Adrenal gland (tissue), 12 donors: ENCODE data around the gene DDX28. TPM values are rescaled to one million over a fixed set of nuclear protein-coding genes. Genes with fewer than 3 reads are reported as not detected.

ENCODE experiments used
- DNase-seq, 7 donors: peaks; one replicate each; pipeline ENCODE4 v3.0.0-alpha.2; 2019 to 2020
- H3K27ac ChIP-seq, 5 donors: fragments of 200-600 bp; sonication (generic) in 4 of 5; 1 replicate in 3 of 5; 2 replicates in 2 of 5; pipeline versions ENCODE4 v1.5.1 to v1.8.0; 2016 to 2020; ENCODE audit warnings: mild to moderate bottlenecking in 1 of 5
- H3K27me3 ChIP-seq: fragments of 200-600 bp; 2 replicates; pipeline ENCODE4 v1.8.0; 2021
- H3K36me3 ChIP-seq, 2 donors: fragments of 200-600 bp; replicated peaks in 1 of 2; 1 replicate in 1 of 2; 2 replicates in 1 of 2; pipeline versions ENCODE4 v1.5.1 to v1.8.0; 2018 to 2022
- H3K4me1 ChIP-seq, 2 donors: fragments of 200-600 bp; replicated peaks in 1 of 2; 1 replicate in 1 of 2; 2 replicates in 1 of 2; pipeline versions ENCODE4 v1.5.1 to v1.8.0; 2018 to 2021
- H3K4me3 ChIP-seq, 4 donors: fragments of 200-600 bp; sonication (generic) in 3 of 4; one replicate each; pipeline ENCODE4 v1.5.1; 2016 to 2018
- H3K9me3 ChIP-seq, 3 donors: fragments of 200-600 bp; sonication (generic) in 1 of 3; replicated peaks in 1 of 3; 1 replicate in 2 of 3; 2 replicates in 1 of 3; pipeline versions ENCODE4 v1.5.1 to v1.8.0; 2016 to 2021
- POLR2A ChIP-seq, 2 donors: fragments of 450-650 bp; IDR thresholded peaks; one replicate each; pipeline ENCODE4 v1.6.1; 2017; ENCODE audit warnings: antibody characterized with exemption in 2 of 2, mild to moderate bottlenecking in 2 of 2, moderate library complexity in 1 of 2
- WGBS, 4 donors: extraction: QIAGEN DNeasy Blood & Tissue Kit in 2 of 4; methylation state at CpG; one replicate each; pipeline versions ENCODE4 v1.1.5 to v1.1.7; 2013 to 2017; 5-methylcytosine and 5-hydroxymethylcytosine counted together
- intact Hi-C, 2 donors: fragments of 100-400 bp; cut with DNase I; formaldehyde crosslinking; loops; one replicate each; pipeline versions ENCODE4 v1.14.1 to v1.15.0; 2022 to 2023
- polyA plus RNA-seq, 3 donors: library from polyadenylated mRNA; stranded (reverse); fragments of 200-250 nt in 2 of 3; fragments of 350-450 nt in 1 of 3; fragmentation: Illumina TruSeq in 1 of 3; extraction: RNeasy Lipid Tissue Mini Kit (QIAGEN cat#74804) in 1 of 3; gene quantifications; one replicate each; pipeline ENCODE4 v1.2.3, GENCODE V29; 2013 to 2014
- small RNA-seq, 2 donors: library from RNA; depleted of rRNA; stranded (forward); fragments of <200 nt; gene quantifications; one replicate each; pipeline ENCODE3, GENCODE V24; 2016
- total RNA-seq, 9 donors: library from RNA; depleted of rRNA in 4 of 9; stranded (reverse); fragments of >200 nt in 4 of 9; fragments of 120-200 nt in 1 of 9; fragmentation: NEBNext Ultra II Directional in 1 of 9; extraction: Animal tissue kit (Norgen Biotek cat#: 25700) in 1 of 9; gene quantifications; one replicate each; pipeline versions ENCODE4 v1.1.0 to v1.2.4, GENCODE V29; 2013 to 2023
- TF ChIP-seq, protein P1 (sequence below), 6 experiments: fragments of 450-650 bp in 4 of 6; fragments of 200-600 bp in 2 of 6; sonication (generic) in 1 of 6; IDR thresholded peaks; 1 replicate in 5 of 6; 2 replicates in 1 of 6; pipeline versions ENCODE4 v1.5.1 to v1.8.0; 2016 to 2021; ENCODE audit warnings: antibody characterized with exemption in 6 of 6, mild to moderate bottlenecking in 2 of 6, moderate library complexity in 1 of 6
- donor health status: healthy with polysubstance abuse.
- donor health status: Bipolar disorder and iron deficiency.
- donor health status: DM: yes; HTN: yes; CAD: no.
- donor health status: DM: no; HTN: no; CAD: no.
- donor health status: DM: no; HTN: no; CAD: no.
- donor health status: DM: yes; HTN: yes; CAD: no.

The DDX28 gene
- total and polyA plus RNA-seq, 12 donors, result 6.4 to 18.4 (median 12.5) TPM

DNA sequence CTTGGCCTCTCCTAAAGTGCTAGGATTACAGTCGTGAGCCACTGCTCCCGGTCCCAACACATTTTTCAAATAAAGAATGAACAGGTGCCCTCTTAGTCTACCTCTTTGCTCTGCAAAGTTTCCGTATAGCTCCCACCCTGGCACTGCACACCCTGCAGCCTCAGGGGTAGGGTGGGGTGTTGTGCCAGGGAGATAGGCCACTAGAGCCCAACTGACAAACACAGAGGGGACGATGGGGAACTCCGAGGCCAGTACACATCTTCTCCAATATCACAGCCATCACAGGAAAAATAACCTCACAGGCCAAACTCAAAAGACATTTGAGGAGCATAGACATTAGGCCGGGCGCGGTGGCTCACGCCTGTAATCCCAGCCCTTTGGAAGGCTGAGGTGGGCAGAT lies 51.9 kb downstream of the DDX28 start:
- Histone ChIP-seq H3K27me3 (no peaks in the 10 kb centered on the region), H3K36me3 (no peaks in the 10 kb centered on the region), H3K4me3 (no peak overlapping the region), H3K4me1 (peaks cover 15 to 18% of the 10 kb centered on the region in 2 donors), H3K9me3 (no peaks in the 10 kb centered on the region), H3K27ac (no peak overlapping the region)
- DNase-seq, result no peak
- 92 to 96% (median 94%) methylated on average over 9 of the region's 9 CpGs for WGBS, 4 donors
- TF ChIP-seq, protein P1, sequence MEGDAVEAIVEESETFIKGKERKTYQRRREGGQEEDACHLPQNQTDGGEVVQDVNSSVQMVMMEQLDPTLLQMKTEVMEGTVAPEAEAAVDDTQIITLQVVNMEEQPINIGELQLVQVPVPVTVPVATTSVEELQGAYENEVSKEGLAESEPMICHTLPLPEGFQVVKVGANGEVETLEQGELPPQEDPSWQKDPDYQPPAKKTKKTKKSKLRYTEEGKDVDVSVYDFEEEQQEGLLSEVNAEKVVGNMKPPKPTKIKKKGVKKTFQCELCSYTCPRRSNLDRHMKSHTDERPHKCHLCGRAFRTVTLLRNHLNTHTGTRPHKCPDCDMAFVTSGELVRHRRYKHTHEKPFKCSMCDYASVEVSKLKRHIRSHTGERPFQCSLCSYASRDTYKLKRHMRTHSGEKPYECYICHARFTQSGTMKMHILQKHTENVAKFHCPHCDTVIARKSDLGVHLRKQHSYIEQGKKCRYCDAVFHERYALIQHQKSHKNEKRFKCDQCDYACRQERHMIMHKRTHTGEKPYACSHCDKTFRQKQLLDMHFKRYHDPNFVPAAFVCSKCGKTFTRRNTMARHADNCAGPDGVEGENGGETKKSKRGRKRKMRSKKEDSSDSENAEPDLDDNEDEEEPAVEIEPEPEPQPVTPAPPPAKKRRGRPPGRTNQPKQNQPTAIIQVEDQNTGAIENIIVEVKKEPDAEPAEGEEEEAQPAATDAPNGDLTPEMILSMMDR (IDR thresholded peaks at IDR 0.05), result no peak
- no peak for TF ChIP-seq POLR2A (IDR thresholded peaks at IDR 0.05)
- intact Hi-C loops, result no loop called here

Small RNA genes lying within 50 kb of the gene (small RNA-seq; reads per million reads assigned to genes)
- gene RNU6-359P, result 0 reads per million in 2 donors

Other genes with a start within 250 kb of the DDX28 start
- gene RANBP10, start 216.7 kb downstream of the DDX28 start, total RNA-seq, result 10 to 100 TPM in 7 of 9 donors, 1 to 10 TPM in 2; 9.4 to 74.1 (median 23.1) TPM
- gene RANBP10, start 216.7 kb downstream of the DDX28 start, polyA plus RNA-seq, result 10 to 100 TPM; 19.1 to 45.8 (median 20.1) TPM
- gene TSNAXIP1, start 216.3 kb downstream of the DDX28 start, total RNA-seq, result 1 to 10 TPM in 8 of 9 donors, under 1 TPM in 1; 0.72 to 3.6 (median 2.1) TPM
- gene TSNAXIP1, start 216.3 kb downstream of the DDX28 start, polyA plus RNA-seq, result 10 to 100 TPM in 2 of 3 donors, 1 to 10 TPM in 1; 2.2 to 18.7 (median 15.7) TPM
- 10 to 100 TPM; 19.9 to 85.6 (median 34.3) TPM for gene THAP11, start 180.9 kb downstream of the DDX28 start, total RNA-seq
- gene THAP11, start 180.9 kb downstream of the DDX28 start, polyA plus RNA-seq, result 1 to 10 TPM; 8.4 to 8.6 (median 8.5) TPM
- gene NUTF2, start 176.3 kb downstream of the DDX28 start, total RNA-seq, result 100 to 1,000 TPM in 2 of 9 donors, 10 to 100 TPM in 7; 30.0 to 201 (median 79.5) TPM
- gene NUTF2, start 176.3 kb downstream of the DDX28 start, polyA plus RNA-seq, result 100 to 1,000 TPM; 131 to 170 (median 134) TPM
- gene CENPT, start 175.5 kb downstream of the DDX28 start, total RNA-seq, result 10 to 100 TPM; 18.1 to 58.6 (median 33.6) TPM
- 100 to 1,000 TPM in 2 of 3 donors, 10 to 100 TPM in 1; 15.8 to 250 (median 126) TPM for gene CENPT, start 175.5 kb downstream of the DDX28 start, polyA plus RNA-seq
- 10 to 100 TPM; 34.0 to 70.8 (median 48.8) TPM for gene EDC4, start 150.2 kb downstream of the DDX28 start, total RNA-seq
- 100 to 1,000 TPM in 1 of 3 donors, 10 to 100 TPM in 2; 57.8 to 115 (median 73.3) TPM for gene EDC4, start 150.2 kb downstream of the DDX28 start, polyA plus RNA-seq
- 10 to 100 TPM in 1 of 9 donors, 1 to 10 TPM in 2, under 1 TPM in 4, not detected in 2; 0.72 to 28.2 (median 0.92) TPM for gene NRN1L, start 138.3 kb downstream of the DDX28 start, total RNA-seq
- gene NRN1L, start 138.3 kb downstream of the DDX28 start, polyA plus RNA-seq, result 1 to 10 TPM in 2 of 3 donors, under 1 TPM in 1; 0.99 to 6.8 (median 2.5) TPM
- gene PSKH1, start 130.0 kb downstream of the DDX28 start, total RNA-seq, result 10 to 100 TPM; 19.9 to 43.7 (median 26.3) TPM
- gene PSKH1, start 130.0 kb downstream of the DDX28 start, polyA plus RNA-seq, result 10 to 100 TPM in 2 of 3 donors, 1 to 10 TPM in 1; 9.5 to 18.2 (median 15.4) TPM
- gene CTRL, start 91.4 kb downstream of the DDX28 start, total RNA-seq, result 1 to 10 TPM in 4 of 9 donors, under 1 TPM in 4, not detected in 1; 0.26 to 2.2 (median 1.0) TPM
- 1 to 10 TPM in 2 of 3 donors, under 1 TPM in 1; 0.09 to 4.6 (median 3.2) TPM for gene CTRL, start 91.4 kb downstream of the DDX28 start, polyA plus RNA-seq
- 10 to 100 TPM; 42.0 to 71.9 (median 61.0) TPM for gene PSMB10, start 86.4 kb downstream of the DDX28 start, total RNA-seq
- gene PSMB10, start 86.4 kb downstream of the DDX28 start, polyA plus RNA-seq, result 100 to 1,000 TPM in 2 of 3 donors, 10 to 100 TPM in 1; 12.6 to 315 (median 305) TPM
- 10 to 100 TPM in 4 of 9 donors, 1 to 10 TPM in 5; 4.1 to 27.6 (median 9.4) TPM for gene LCAT, start 79.1 kb downstream of the DDX28 start, total RNA-seq
- gene LCAT, start 79.1 kb downstream of the DDX28 start, polyA plus RNA-seq, result 100 to 1,000 TPM in 1 of 3 donors, 10 to 100 TPM in 1, 1 to 10 TPM in 1; 3.0 to 240 (median 91.1) TPM
- gene SLC12A4, start 54.6 kb downstream of the DDX28 start, total RNA-seq, result 100 to 1,000 TPM in 1 of 9 donors, 10 to 100 TPM in 8; 15.4 to 101 (median 72.9) TPM
- 100 to 1,000 TPM in 1 of 3 donors, 10 to 100 TPM in 2; 39.6 to 111 (median 47.0) TPM for gene SLC12A4, start 54.6 kb downstream of the DDX28 start, polyA plus RNA-seq
- under 1 TPM in 1 of 9 donors, not detected in 8; 0.11 TPM for gene DPEP3, start 42.7 kb downstream of the DDX28 start, total RNA-seq
- gene DPEP3, start 42.7 kb downstream of the DDX28 start, polyA plus RNA-seq, result under 1 TPM; 0.07 to 0.32 (median 0.11) TPM
- 1 to 10 TPM in 6 of 9 donors, under 1 TPM in 3; 0.35 to 2.0 (median 1.5) TPM for gene DPEP2, start 23.7 kb downstream of the DDX28 start, total RNA-seq
- 1 to 10 TPM in 2 of 3 donors, under 1 TPM in 1; 0.27 to 8.4 (median 1.2) TPM for gene DPEP2, start 23.7 kb downstream of the DDX28 start, polyA plus RNA-seq
- not detected for gene DPEP2NB, start 7.3 kb downstream of the DDX28 start, total RNA-seq
- not detected for gene DPEP2NB, start 7.3 kb downstream of the DDX28 start, polyA plus RNA-seq
- 10 to 100 TPM in 6 of 9 donors, 1 to 10 TPM in 3; 6.3 to 25.3 (median 13.1) TPM for gene DUS2, start 52 bp upstream of the DDX28 start, total RNA-seq
- 10 to 100 TPM in 2 of 3 donors, 1 to 10 TPM in 1; 7.1 to 13.2 (median 10.1) TPM for gene DUS2, start 52 bp upstream of the DDX28 start, polyA plus RNA-seq
- 10 to 100 TPM; 26.6 to 81.2 (median 36.2) TPM for gene NFATC3, start 62.1 kb upstream of the DDX28 start, total RNA-seq
- gene NFATC3, start 62.1 kb upstream of the DDX28 start, polyA plus RNA-seq, result 10 to 100 TPM in 2 of 3 donors, 1 to 10 TPM in 1; 6.6 to 20.3 (median 11.6) TPM
- gene ESRP2, start 212.9 kb upstream of the DDX28 start, total RNA-seq, result 1 to 10 TPM in 3 of 9 donors, under 1 TPM in 6; 0.13 to 2.2 (median 0.50) TPM
- under 1 TPM; 0.31 to 0.97 (median 0.37) TPM for gene ESRP2, start 212.9 kb upstream of the DDX28 start, polyA plus RNA-seq
- 10 to 100 TPM; 10.4 to 37.1 (median 27.2) TPM for gene PLA2G15, start 222.1 kb upstream of the DDX28 start, total RNA-seq
- 10 to 100 TPM in 2 of 3 donors, 1 to 10 TPM in 1; 6.0 to 18.2 (median 13.6) TPM for gene PLA2G15, start 222.1 kb upstream of the DDX28 start, polyA plus RNA-seq
- gene SLC7A6, start 241.3 kb upstream of the DDX28 start, total RNA-seq, result 10 to 100 TPM in 8 of 9 donors, 1 to 10 TPM in 1; 2.0 to 54.7 (median 22.5) TPM
- 10 to 100 TPM; 14.8 to 22.2 (median 19.6) TPM for gene SLC7A6, start 241.3 kb upstream of the DDX28 start, polyA plus RNA-seq